GM04503 (cell line): Measurements from ENCODE around the gene FRMD1.

Experiments used
- DNase-seq: peaks from one replicate; pipeline ENCODE4 v3.0.0-alpha.2; 2012; ENCODE audit warnings: low read depth

FRMD1 gene

GRCh38 chr6:168111911-168112310 is 32.9 kb upstream of the FRMD1 start:
- DNase-seq, result no peak

GRCh38 chr6:168110437-168110836 is 31.4 kb upstream of the FRMD1 start:
- no peak for DNase-seq

GRCh38 chr6:168109171-168109570 is 30.2 kb upstream of the FRMD1 start:
- no peak for DNase-seq

- no peak for DNase-seq
Observed at GRCh38 chr6:168107191-168107983, 28.4 kb upstream of the FRMD1 start.

GRCh38 chr6:168106633-168107005 is 27.6 kb upstream of the FRMD1 start:
- DNase-seq, result peak; percentile 12

GRCh38 chr6:168105813-168106632 is 27.0 kb upstream of the FRMD1 start:
- no peak for DNase-seq

GRCh38 chr6:168104636-168105035 is 25.6 kb upstream of the FRMD1 start:
- no peak for DNase-seq

GRCh38 chr6:168103050-168103830 is 24.2 kb upstream of the FRMD1 start:
- DNase-seq, result no peak

GRCh38 chr6:168102315-168102985 is 23.4 kb upstream of the FRMD1 start:
- no peak for DNase-seq

- DNase-seq, result no peak
Observed at GRCh38 chr6:168101590-168102314, 22.7 kb upstream of the FRMD1 start.

- DNase-seq, result no peak
Observed at GRCh38 chr6:168100803-168101589, 22.0 kb upstream of the FRMD1 start.

- DNase-seq, result no peak
Observed at GRCh38 chr6:168100011-168100802, 21.2 kb upstream of the FRMD1 start.

- no peak for DNase-seq
Observed at GRCh38 chr6:168099201-168100010, 20.4 kb upstream of the FRMD1 start.

GRCh38 chr6:168098431-168098861 is 19.4 kb upstream of the FRMD1 start:
- DNase-seq, result no peak

- no peak for DNase-seq
Observed at GRCh38 chr6:168097621-168098430, 18.8 kb upstream of the FRMD1 start.

GRCh38 chr6:168097221-168097620 is 18.2 kb upstream of the FRMD1 start:
- no peak for DNase-seq

GRCh38 chr6:168096271-168096764 is 17.3 kb upstream of the FRMD1 start:
- DNase-seq, result no peak
